Thyroid gland (tissue), 4 donors: ENCODE data around the gene OR6Y1. TPM values are rescaled to one million over a fixed set of nuclear protein-coding genes. Genes with fewer than 3 reads are reported as not detected.

Source experiments
- DNase-seq, 2 donors: peaks; one replicate each; pipeline ENCODE4 v3.0.0-alpha.2; 2019
- H3K27ac ChIP-seq, 3 donors: fragments of 200-600 bp; sonication (generic); 1 replicate in 2 of 3; 2 replicates in 1 of 3; pipeline ENCODE4 v1.5.1; 2016 to 2019; ENCODE audit warnings: mild to moderate bottlenecking in 1 of 3, moderate library complexity in 1 of 3
- H3K27me3 ChIP-seq: fragments of 200-600 bp; sonication (generic); one replicate; pipeline ENCODE4 v1.5.1; 2019
- H3K36me3 ChIP-seq, 2 donors: fragments of 200-600 bp; sonication (generic); one replicate each; pipeline ENCODE4 v1.5.1; 2016 to 2019
- H3K4me1 ChIP-seq, 2 donors: fragments of 200-600 bp; sonication (generic); one replicate each; pipeline ENCODE4 v1.5.1; 2017 to 2019
- H3K4me3 ChIP-seq, 3 donors: fragments of 200-600 bp; sonication (generic); replicated peaks in 1 of 3; 1 replicate in 2 of 3; 2 replicates in 1 of 3; pipeline ENCODE4 v1.5.1; 2016; ENCODE audit warnings: mild to moderate bottlenecking in 1 of 3
- H3K9me3 ChIP-seq: fragments of 200-600 bp; sonication (generic); one replicate; pipeline ENCODE4 v1.5.1; 2017
- CTCF ChIP-seq, 6 experiments: fragments of 200-600 bp in 3 of 6; fragments of 450-650 bp in 3 of 6; sonication (generic) in 3 of 6; IDR thresholded peaks; one replicate each; pipeline ENCODE4 v1.5.1; 2016 to 2019; ENCODE audit warnings: antibody characterized with exemption in 6 of 6, mild to moderate bottlenecking in 2 of 6, inconsistent platforms in 1 of 6, moderate library complexity in 1 of 6
- POLR2A ChIP-seq, 2 donors: fragments of 450-650 bp; IDR thresholded peaks; one replicate each; pipeline ENCODE4 v1.6.1; 2017; ENCODE audit warnings: antibody characterized with exemption in 2 of 2, mild to moderate bottlenecking in 2 of 2, moderate library complexity in 1 of 2
- WGBS, 2 donors: methylation state at CpG; one replicate each; pipeline ENCODE4 v1.1.5; 2017; 5-methylcytosine and 5-hydroxymethylcytosine counted together
- intact Hi-C: fragments of 100-400 bp; cut with DNase I; formaldehyde crosslinking; loops from one replicate; pipeline ENCODE4 v1.15.1; 2023
- total RNA-seq, 4 donors: library from RNA; depleted of rRNA; stranded (reverse); fragments of >200 nt; gene quantifications; one replicate each; pipeline ENCODE4 v1.2.3, GENCODE V29; 2016

The OR6Y1 gene
- total RNA-seq, 4 donors from 2014 or later: not detected

GRCh38 chr1:158527190-158527815 lies 26.9 kb downstream of the OR6Y1 start:
- Histone ChIP-seq H3K4me1 (no peaks in the 10 kb centered on the region), H3K27ac (no peak overlapping the region), H3K4me3 (no peak overlapping the region), H3K36me3 (no peaks in the 10 kb centered on the region), H3K27me3 (no peaks in the 10 kb centered on the region), H3K9me3 (no peaks in the 10 kb centered on the region)
- WGBS, 2 donors: 73 to 79% methylated on average over 2 of the region's 2 CpGs
- no peak for DNase-seq
- TF ChIP-seq POLR2A (IDR thresholded peaks at IDR 0.05): no peak
- no peak for TF ChIP-seq CTCF (IDR thresholded peaks at IDR 0.05)
- intact Hi-C loops: no loop called here

GRCh38 chr1:158521666-158522058 lies 32.5 kb downstream of the OR6Y1 start:
- Histone ChIP-seq H3K4me1 (no peaks in the 10 kb centered on the region), H3K4me3 (no peak overlapping the region), H3K27me3 (no peaks in the 10 kb centered on the region), H3K27ac (no peak overlapping the region), H3K9me3 (no peaks in the 10 kb centered on the region), H3K36me3 (no peaks in the 10 kb centered on the region)
- 90 to 95% methylated on average over 2 of the region's 2 CpGs for WGBS, 2 donors
- intact Hi-C loops: no loop called here
- TF ChIP-seq CTCF (IDR thresholded peaks at IDR 0.05) (no peak), POLR2A (IDR thresholded peaks at IDR 0.05) (no peak)
- no peak for DNase-seq

GRCh38 chr1:158520955-158521665 lies 33.1 kb downstream of the OR6Y1 start:
- TF ChIP-seq CTCF (IDR thresholded peaks at IDR 0.05) (no peak), POLR2A (IDR thresholded peaks at IDR 0.05) (no peak)
- H3K36me3 ChIP-seq: no peaks in the 10 kb centered on the region
- H3K27me3 ChIP-seq: no peaks in the 10 kb centered on the region
- H3K9me3 ChIP-seq: no peaks in the 10 kb centered on the region
- WGBS, 2 donors: 72 to 89% methylated on average over 3 of the region's 3 CpGs
- H3K4me1 ChIP-seq: no peaks in the 10 kb centered on the region
- no peak for DNase-seq
- intact Hi-C loops: no loop called here
- H3K4me3 ChIP-seq: no peak overlapping the region
- H3K27ac ChIP-seq: no peak overlapping the region

DNA sequence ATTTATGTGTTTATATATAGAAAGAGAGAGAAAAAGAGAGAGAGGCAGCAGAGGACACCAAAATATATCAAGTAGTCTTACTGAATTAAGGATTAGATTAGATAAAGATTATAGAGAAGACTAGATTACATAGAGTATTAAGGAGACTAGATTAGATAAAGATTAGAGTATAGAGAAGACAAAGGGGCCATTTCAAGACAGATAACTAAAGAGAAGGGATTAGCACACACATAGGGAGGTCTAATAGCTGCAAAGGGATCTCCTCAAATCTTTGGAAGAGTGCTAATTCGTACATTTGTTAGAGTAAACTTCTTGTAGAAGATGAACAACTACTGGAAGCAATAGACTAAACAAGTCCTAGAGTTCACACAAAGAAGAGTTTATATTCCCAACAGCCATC lies 34.2 kb downstream of the OR6Y1 start:
- H3K9me3 ChIP-seq: no peaks in the 10 kb centered on the region
- DNase-seq: no peak
- 44 to 51% methylated on average over 1 of the region's 1 CpG for WGBS, 2 donors
- H3K27me3 ChIP-seq: no peaks in the 10 kb centered on the region
- no peaks in the 10 kb centered on the region for H3K4me1 ChIP-seq
- no peak for TF ChIP-seq CTCF (IDR thresholded peaks at IDR 0.05)
- TF ChIP-seq POLR2A (IDR thresholded peaks at IDR 0.05): no peak
- H3K36me3 ChIP-seq: no peaks in the 10 kb centered on the region
- intact Hi-C loops: no loop called here
- no peak overlapping the region for H3K27ac ChIP-seq
- no peak overlapping the region for H3K4me3 ChIP-seq

- Histone ChIP-seq H3K9me3 (no peaks in the 10 kb centered on the region), H3K27ac (no peak overlapping the region), H3K27me3 (no peaks in the 10 kb centered on the region), H3K36me3 (no peaks in the 10 kb centered on the region), H3K4me3 (no peak overlapping the region), H3K4me1 (no peaks in the 10 kb centered on the region)
- no peak for TF ChIP-seq POLR2A (IDR thresholded peaks at IDR 0.05)
- TF ChIP-seq CTCF (IDR thresholded peaks at IDR 0.05): no peak
- no peak for DNase-seq
- intact Hi-C loops: no loop called here
Measured at GRCh38 chr1:158516966-158517365, 37.2 kb downstream of the OR6Y1 start.
